HG03095 (cell line): ENCODE data around the gene SLC22A23.

ENCODE experiments used
- ATAC-seq: cut with Tn5 transposase; IDR thresholded peaks from one replicate; pipeline ENCODE4 v1.9.1; 2021; ENCODE audit warnings: moderate library complexity; ENCODE audit not compliant: unreplicated experiment

The SLC22A23 gene

GRCh38 chr6:3322366-3322890 lies 134.4 kb downstream of the SLC22A23 start:
- ATAC-seq: no peak

GRCh38 chr6:3321875-3322274 lies 135.0 kb downstream of the SLC22A23 start:
- ATAC-seq: no peak

GRCh38 chr6:3321042-3321441 lies 135.8 kb downstream of the SLC22A23 start:
- ATAC-seq: no peak

- ATAC-seq: no peak
Observed at GRCh38 chr6:3320238-3320811, 136.5 kb downstream of the SLC22A23 start.

GRCh38 chr6:3319610-3320200 lies 137.1 kb downstream of the SLC22A23 start:
- ATAC-seq: no peak

- ATAC-seq: no peak
Observed at GRCh38 chr6:3318821-3319540, 137.9 kb downstream of the SLC22A23 start.

GRCh38 chr6:3318226-3318625 lies 138.6 kb downstream of the SLC22A23 start:
- ATAC-seq: no peak

GRCh38 chr6:3317741-3318211 lies 139.1 kb downstream of the SLC22A23 start:
- no peak for ATAC-seq

- no peak for ATAC-seq
Observed at GRCh38 chr6:3316818-3317217, 140.0 kb downstream of the SLC22A23 start.

GRCh38 chr6:3316331-3316730 lies 140.5 kb downstream of the SLC22A23 start:
- ATAC-seq: no peak

GRCh38 chr6:3315841-3316240 lies 141.0 kb downstream of the SLC22A23 start:
- ATAC-seq: no peak

- ATAC-seq: no peak
Observed at GRCh38 chr6:3314621-3315467, 142.0 kb downstream of the SLC22A23 start.

GRCh38 chr6:3314176-3314575 lies 142.7 kb downstream of the SLC22A23 start:
- no peak for ATAC-seq

- no peak for ATAC-seq
Observed at GRCh38 chr6:3312604-3313231, 144.1 kb downstream of the SLC22A23 start.

- no peak for ATAC-seq
Observed at GRCh38 chr6:3311826-3312225, 145.0 kb downstream of the SLC22A23 start.

- no peak for ATAC-seq
Observed at GRCh38 chr6:3310703-3311102, 146.1 kb downstream of the SLC22A23 start.

- ATAC-seq: no peak
Observed at GRCh38 chr6:3310051-3310448, 146.8 kb downstream of the SLC22A23 start.

- ATAC-seq: no peak
Observed at GRCh38 chr6:3309391-3310050, 147.3 kb downstream of the SLC22A23 start.

GRCh38 chr6:3308106-3308505 lies 148.7 kb downstream of the SLC22A23 start:
- ATAC-seq: no peak

- no peak for ATAC-seq
Observed at GRCh38 chr6:3307436-3307835, 149.4 kb downstream of the SLC22A23 start.
